GM18867 (cell line): Measurements from ENCODE around the gene TTLL6.

ENCODE experiments used
- ATAC-seq: cut with Tn5 transposase; IDR thresholded peaks from one replicate; pipeline ENCODE4 v1.9.1; 2021; ENCODE audit warnings: mild to moderate bottlenecking, moderate library complexity; ENCODE audit not compliant: unreplicated experiment

The TTLL6 gene

DNA sequence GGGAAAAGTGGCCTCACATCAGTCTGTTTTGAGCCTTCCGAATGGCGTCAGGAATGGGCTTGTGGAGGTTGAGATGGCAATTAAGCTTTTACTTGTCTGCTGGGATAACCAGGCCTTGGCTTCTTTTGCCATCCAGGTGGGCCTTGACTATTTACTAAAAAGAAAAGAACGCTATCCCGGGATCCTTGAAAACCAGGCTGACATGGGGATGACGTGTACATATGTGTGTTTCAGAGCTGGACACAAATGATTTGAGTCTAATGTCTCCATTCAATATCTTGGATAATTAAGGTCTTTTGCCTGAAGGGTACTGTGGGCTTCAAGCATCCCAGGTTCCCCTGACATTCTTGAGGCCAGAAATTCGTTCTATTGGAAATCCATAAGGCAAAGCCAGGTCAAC, 55.9 kb downstream of the TTLL6 start:
- no peak for ATAC-seq

DNA sequence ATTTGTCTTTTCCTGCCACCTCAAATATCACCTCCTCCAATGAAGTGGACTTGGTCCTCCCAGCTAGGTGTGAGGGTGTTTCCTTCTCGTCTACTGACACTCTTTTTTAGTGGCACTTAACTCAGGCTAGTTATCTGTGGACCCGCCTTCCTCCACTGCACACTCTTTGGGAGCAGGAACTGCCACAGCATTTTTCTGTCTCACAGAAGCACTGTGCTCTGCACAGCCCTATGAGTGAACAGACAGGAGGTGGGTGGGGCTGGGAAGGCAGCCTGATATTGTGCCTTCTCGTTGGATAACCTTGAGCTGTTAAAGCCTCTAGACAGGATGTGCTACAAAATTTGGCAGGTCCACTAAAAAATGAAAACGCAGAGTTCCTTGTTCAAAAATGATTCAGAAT, 56.6 kb downstream of the TTLL6 start:
- no peak for ATAC-seq

GRCh38 chr17:48759288-48759687, 57.7 kb downstream of the TTLL6 start:
- no peak for ATAC-seq

GRCh38 chr17:48757524-48757961, 59.5 kb downstream of the TTLL6 start:
- no peak for ATAC-seq

- ATAC-seq = no peak
These were observed 60.2 kb downstream of the TTLL6 start for GRCh38 chr17:48756830-48757251.

DNA sequence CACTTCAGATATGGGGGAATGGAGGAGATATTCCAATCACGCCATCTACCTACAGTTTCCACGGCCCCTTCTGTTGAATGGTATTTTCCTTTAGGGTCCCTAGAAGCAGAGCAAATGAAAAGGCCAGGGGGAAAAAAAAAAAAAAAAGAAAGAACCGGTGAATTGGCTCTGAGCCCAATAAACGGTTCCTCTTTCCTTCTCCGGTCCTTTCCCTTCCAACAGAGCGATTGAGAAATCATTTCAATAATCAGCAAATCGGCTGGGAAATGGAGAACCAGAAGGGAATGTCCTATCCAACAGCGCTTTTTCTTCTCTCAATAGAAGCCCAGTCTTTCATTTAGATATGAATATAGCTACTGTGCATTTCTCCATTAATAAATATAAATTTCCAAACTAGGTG, 61.7 kb downstream of the TTLL6 start:
- ATAC-seq = no peak

DNA sequence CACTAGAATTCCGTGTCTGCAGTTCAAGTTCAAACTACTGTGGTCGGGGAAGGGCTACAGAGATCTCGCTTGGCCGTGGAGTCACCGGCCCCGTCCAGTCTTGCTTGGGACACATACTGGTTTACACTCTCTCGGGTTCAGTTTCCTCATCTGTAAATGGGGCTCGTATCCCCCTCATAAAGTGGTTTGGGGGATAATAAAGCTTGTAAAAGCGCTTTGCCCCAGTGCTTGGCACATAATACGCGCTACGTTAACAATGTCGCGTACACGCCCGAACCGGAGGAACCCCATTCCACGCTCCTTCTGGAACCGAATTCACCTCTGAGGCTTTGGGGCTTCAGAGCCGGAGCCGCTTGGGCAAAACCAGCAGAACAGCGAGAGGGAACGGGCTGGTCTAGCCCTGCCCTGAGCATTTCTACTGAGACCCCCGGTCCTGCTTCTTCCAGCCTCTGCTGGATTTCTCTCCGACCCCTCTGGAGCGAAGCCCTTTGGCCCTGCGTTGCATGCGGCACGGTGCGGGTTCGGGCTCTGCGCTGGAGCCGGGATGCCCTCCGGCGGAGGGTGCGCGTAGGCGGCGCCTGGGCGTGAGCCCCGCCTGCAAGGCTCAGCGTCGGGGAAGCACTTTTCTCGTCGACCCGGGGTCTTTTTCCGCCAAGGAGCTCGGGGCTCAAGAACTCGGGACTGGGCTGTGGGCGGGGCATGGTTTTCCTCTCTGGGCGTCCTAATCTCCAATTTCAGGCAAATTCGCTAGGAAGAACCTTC, 62.3 kb downstream of the TTLL6 start:
- ATAC-seq = no peak

DNA sequence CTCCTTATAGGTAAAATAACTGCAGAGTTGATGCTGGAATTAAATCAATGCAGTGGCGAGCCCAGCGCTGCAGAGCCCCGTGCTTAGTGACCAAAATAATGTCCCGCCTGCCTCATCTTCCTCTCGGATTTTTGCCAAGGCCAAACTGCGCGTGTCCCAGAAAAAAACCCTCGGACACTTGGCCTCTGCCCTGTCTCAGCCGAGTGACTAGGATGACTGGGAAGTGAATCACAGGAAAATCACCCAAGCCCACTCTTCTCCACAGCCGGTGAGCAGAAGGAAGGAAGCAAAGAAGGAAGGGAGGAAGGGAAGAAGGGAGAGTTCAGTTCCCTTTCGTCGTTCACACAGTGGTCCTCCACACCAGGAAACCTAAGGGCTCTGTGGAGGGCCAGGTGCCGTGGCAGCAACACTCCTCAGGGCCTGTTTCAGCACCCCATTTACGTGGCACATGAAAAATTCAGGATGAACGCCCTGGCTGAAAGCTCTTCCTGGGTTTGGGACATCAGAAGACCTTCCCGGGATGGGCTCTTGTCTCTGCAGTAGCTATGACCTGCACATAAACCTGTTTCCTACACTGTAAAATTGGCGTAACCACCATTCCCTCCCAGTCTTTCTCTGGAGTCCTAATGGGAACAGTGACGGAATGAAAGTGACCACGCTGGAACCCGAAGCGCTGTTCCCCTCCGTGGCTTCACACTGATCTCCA, 63.1 kb downstream of the TTLL6 start:
- no peak for ATAC-seq

DNA sequence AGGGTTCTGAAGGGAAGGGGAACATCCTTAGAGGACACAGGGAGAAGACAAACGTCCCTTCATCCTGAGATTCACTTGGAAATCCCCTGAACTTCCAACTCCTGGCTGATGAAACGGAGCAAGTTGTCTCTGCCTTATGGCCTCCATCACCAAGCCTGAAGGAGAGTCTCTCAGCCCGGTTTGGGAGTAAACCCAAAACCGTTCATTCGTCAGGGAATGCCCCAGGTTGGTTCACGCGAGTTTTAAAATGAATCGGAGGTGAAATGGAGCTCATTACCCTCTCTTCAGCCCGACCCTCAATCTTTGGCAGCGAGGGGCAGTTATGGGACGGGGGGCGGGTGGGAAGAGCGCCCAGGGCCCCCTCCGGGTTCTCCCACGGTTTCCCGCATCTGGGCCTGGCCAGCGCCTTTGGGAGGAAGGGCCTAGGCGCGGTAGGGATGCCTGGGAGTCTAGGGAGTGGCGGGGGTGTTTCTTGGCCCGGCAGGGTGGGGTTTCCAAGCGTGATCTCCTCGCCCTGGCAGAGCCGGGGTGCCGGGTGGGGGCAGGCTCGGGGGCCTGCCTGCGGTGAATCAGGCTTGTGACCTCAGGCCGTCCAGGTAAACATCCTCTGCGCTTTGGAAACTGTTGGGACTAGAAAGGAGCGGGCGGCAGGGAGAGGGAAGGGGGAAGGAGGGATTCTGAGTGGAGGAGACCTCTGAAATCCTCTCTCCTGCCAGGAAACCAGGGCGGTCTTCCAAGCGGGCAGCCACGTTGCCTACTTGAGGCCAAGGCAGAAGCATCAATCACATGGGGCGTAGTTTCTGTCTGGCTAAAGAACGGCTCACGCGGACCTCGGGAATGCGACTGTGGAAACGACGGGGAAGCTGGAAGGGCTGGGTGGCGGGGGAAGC, 64.4 kb downstream of the TTLL6 start:
- ATAC-seq = no peak

DNA sequence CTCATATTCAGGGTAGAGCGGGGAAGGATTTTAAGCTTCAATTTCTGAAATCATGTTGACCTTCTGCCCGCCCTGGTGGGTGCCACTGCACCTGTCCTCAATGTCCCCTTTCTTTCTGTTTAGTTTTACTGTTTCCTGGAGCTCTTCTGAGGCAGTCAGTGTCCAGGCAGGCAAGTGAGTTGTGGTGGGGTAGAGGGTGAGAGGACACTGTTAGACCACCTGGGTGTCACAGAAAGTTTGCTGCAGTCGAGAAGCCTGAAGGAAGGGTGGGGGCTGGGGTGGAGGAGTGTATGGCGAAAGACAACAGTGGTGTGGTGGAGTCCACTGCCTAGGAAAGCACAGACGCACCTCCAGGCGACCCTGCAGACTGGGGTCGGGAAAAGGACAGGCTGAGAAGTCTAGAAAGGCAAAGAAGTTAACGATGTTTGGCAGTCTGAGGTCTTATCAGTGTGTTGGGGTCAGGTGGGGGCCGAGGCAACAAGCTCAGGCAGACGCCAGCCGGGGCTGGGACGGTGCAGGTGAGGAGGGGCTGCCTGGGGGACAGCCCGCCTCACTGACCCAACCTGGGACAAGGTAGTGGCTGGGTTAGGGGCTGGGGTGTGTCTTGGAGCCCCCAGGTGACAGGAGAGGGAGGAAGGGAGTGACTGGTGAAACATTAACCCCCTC, 65.2 kb downstream of the TTLL6 start:
- no peak for ATAC-seq

GRCh38 chr17:48751172-48751571, 65.9 kb downstream of the TTLL6 start:
- ATAC-seq = no peak

DNA sequence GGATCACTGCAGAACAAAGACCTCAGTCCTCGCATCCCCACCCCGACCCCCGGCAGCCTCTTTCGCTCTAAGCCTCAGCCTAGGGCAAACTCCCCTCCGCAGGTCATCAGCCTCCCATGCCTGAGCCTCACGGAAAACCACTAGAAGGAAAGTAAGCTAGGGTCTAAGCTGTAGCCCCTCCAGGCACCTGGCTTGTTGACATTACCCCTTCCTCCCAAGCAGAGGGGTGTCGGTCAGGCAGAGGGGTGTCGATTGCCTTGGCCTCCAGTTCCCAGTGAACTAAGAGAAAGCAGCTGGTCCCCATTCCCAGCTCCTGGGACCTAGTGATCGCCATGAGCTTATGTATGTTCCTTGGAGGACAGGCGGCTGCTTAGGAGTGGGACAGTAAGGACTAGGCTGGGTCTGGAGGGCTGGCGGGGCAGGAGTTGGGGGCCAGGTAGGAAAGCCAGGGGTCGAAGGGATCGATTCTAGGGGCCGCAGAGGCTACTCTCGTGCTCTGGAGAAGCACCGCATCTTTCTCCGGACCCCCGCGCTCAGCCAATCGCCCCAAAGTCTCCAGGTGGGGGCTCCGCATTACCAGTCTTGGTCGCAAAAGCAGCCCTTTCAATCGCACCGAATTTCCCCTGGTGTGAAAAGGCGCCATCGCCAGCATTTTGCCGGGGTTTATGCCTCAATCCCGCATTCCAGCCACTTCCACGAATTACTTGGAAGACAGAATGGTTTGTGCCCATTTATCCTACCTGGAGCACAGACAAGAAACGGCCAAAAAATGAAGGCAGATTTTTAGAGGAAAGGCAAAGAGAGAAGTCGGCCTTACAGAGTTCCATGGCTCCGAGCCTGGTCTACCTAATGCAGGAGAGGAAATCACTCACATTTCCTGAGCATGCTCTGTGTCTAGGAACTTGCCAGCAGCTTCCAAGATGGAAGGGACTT, 67.1 kb downstream of the TTLL6 start:
- ATAC-seq = no peak

- no peak for ATAC-seq
These were observed 68.1 kb downstream of the TTLL6 start for GRCh38 chr17:48748718-48749566.

DNA sequence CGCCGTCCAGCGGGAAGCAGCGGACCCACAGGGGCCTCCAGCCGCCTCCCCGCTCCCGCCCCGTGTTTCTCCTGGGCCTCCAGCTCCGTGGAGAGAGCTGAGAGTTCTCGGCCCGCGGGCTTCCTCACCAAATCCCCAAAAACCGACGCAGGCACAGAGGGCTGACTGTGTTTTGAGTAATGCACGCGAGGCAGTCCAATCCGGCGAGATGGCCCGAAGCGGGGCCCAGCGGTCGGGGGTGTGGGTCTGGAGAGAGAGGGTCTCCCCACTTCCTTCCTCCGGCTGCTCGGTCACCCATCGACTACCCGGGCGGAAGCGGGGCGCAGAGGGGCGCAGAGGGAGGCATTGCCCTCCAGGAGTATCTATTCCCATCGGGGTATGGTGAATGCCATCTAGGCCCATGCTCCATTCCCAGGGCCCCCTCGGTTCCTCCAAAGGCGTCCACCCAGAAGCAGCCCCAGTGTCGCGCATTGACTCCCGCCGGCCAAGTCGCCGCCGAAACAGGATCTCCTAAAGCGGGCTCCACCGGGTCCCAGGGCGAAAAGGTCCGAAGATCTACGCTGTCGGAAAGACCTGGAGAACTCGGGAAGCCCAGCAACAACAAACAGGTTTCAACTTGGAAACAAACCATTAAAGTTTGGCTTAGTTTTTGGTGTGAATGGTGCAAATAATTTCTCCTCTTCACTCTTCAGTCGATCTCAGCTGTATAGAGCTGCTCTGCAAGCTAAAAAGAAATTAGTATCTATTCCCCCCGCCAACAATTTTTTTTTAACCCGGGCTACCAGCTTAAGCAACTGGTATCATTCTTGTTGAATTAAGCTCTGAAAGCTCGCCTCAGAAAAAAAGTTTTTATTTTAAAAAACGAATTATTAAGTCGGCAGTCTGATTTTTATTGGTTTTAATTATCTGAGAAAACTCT, 69.3 kb downstream of the TTLL6 start:
- no peak for ATAC-seq

GRCh38 chr17:48746916-48747444, 70.0 kb downstream of the TTLL6 start:
- ATAC-seq = no peak

DNA sequence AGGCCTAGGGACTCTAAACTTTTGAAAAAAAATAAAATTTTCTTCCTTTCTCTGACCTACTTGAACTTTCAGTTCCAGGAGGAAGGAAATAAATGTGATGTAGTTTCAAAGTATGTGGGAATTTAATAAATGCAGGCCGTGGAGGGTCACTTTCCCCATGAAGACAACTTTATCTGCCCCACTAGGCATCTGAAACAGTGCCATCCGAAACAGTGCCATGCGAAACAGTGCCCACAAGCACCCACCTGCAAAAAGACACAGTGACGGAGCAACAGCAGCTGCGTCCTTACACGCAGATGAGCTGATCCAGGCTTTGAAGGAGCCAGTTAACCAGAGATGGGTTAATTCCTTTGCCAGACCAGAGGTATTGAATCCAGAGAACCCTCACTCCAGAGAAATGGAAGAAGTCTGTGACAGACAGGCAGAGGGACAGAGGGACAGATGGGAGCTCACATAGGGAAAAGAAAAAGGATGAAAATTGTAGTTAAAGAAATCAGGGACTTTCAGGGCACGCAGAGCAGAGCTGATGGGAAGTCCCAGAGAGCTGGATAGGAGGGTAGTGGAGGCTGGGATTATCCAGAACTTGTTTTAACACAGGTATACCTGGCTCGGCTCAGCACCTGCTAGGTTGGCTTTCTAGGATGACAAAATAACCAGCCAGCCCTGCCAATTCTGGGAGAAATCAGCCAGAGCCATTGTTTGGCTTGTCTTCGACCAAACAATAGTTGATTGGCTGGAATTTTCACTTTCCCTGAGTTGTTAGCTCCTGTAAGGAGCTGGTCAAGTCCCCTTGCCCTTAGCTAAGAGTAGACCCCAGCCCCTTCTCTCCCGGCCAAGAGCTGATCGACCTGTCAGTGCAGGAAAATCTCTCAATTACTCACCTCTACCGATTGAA, 71.4 kb downstream of the TTLL6 start:
- no peak for ATAC-seq

DNA sequence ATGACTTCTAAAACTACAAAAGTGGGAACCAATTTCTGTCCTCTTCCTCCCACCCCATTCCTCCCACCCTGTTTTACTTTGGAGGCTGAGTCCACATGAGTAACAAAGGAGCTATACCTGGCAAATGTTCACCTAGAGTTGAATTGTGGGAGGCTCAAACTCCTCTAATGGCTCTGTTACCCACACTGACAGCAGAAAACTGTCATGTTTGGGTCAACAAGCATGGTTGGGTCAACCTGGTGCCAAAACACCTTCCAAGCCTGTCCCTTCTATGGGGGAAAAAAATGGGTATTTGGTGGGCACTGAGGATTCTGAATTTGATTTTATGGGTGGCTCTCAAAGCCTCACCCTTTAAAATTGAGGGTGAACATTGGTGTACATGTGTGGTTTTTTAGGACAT, 76.5 kb downstream of the TTLL6 start:
- no peak for ATAC-seq
